IMR-90 (cell line): ENCODE results near the gene GRIK5. TPM values are rescaled to one million over a fixed set of nuclear protein-coding genes. Genes with fewer than 3 reads are reported as not detected.

Experiments used
- ATAC-seq: fragments of 200-7000 bp; cut with Tn5 transposase; 2 replicates; pipeline ENCODE4 v1.9.1; 2020; ENCODE audit warnings: low read depth, mild to moderate bottlenecking, moderate library complexity
- BruUV-seq: library from RNA; stranded (reverse); fragments of 400-500 nt; replicated peaks from 2 replicates; lab custom pipeline; 2021; lab: Mats Ljungman, UMichigan
- CTCF ChIA-PET: fragments of 300-600 bp; formaldehyde crosslinking; extraction: SDS; loops from one replicate; lab custom pipeline; 2021; ENCODE audit warnings: antibody characterized with exemption; lab: Yijun Ruan, JAX
- POLR2A ChIA-PET: fragments of 300-600 bp; sonication (Branson Sonifier 250); formaldehyde crosslinking; loops from one replicate; lab custom pipeline; 2022; ENCODE audit warnings: antibody characterized with exemption; ENCODE audit not compliant: unreplicated experiment; lab: Charles Lee
- DNase-seq: peaks from one replicate; pipeline ENCODE4 v3.0.0; 2013
- H2AFZ ChIP-seq: replicated peaks from 2 replicates; pipeline ENCODE3; 2013; ENCODE audit warnings: low read length, mild to moderate bottlenecking; ENCODE audit not compliant: poor library complexity
- H2AK5ac ChIP-seq: 2 replicates; pipeline ENCODE4 v1.6.1; 2013; ENCODE audit warnings: low read depth, low read length, inconsistent platforms
- H2AK9ac ChIP-seq: replicated peaks from 2 replicates; pipeline ENCODE3; 2013; ENCODE audit warnings: mild to moderate bottlenecking, low read depth, low read length, moderate library complexity; ENCODE audit not compliant: poor library complexity
- H2BK120ac ChIP-seq: 2 replicates; pipeline ENCODE4 v1.6.1; 2013; ENCODE audit warnings: low read depth, low read length, inconsistent platforms
- H2BK15ac ChIP-seq: 3 replicates; pipeline ENCODE4 v1.6.1; 2013; ENCODE audit warnings: low read depth, low read length, inconsistent platforms
- H2BK20ac ChIP-seq: 2 replicates; pipeline ENCODE4 v1.6.1; 2013; ENCODE audit warnings: low read depth, mild to moderate bottlenecking, inconsistent platforms, low read length, moderate library complexity
- H2BK5ac ChIP-seq: 2 replicates; pipeline ENCODE4 v1.6.1; 2013; ENCODE audit warnings: mild to moderate bottlenecking, low read depth, low read length, inconsistent platforms; ENCODE audit not compliant: poor library complexity, severe bottlenecking
- H3K14ac ChIP-seq: replicated peaks from 2 replicates; pipeline ENCODE4 v1.6.1; 2013; ENCODE audit warnings: low read depth, low read length, inconsistent platforms
- H3K18ac ChIP-seq: 2 replicates; pipeline ENCODE4 v1.6.1; 2013; ENCODE audit warnings: low read depth, low read length, control low read depth
- H3K23ac ChIP-seq: 2 replicates; pipeline ENCODE4 v1.6.1; 2013; ENCODE audit warnings: low read depth, low read length, inconsistent platforms
- H3K27ac ChIP-seq: 2 replicates; pipeline ENCODE4 v1.5.1; 2013; ENCODE audit warnings: mild to moderate bottlenecking, control low read depth, low read length; ENCODE audit not compliant: insufficient read depth
- H3K27me3 ChIP-seq: 2 replicates; pipeline ENCODE4 v1.6.1; 2013; ENCODE audit warnings: low read length; ENCODE audit not compliant: control insufficient read depth, insufficient read depth
- H3K36me3 ChIP-seq: 2 replicates; pipeline ENCODE4 v1.6.1; 2013; ENCODE audit warnings: low read length, mixed read lengths; ENCODE audit not compliant: control insufficient read depth, insufficient read depth
- H3K4ac ChIP-seq: 2 replicates; pipeline ENCODE4 v1.6.1; 2013; ENCODE audit warnings: low read depth, low read length, inconsistent platforms
- H3K4me1 ChIP-seq: 2 replicates; pipeline ENCODE4 v1.6.1; 2013; ENCODE audit warnings: low read length, mixed read lengths; ENCODE audit not compliant: control insufficient read depth, insufficient read depth
- H3K4me2 ChIP-seq: 2 replicates; pipeline ENCODE4 v1.6.1; 2013; ENCODE audit warnings: low read depth, mild to moderate bottlenecking, control low read depth, low read length, moderate library complexity
- H3K4me3 ChIP-seq: 2 replicates; pipeline ENCODE4 v1.5.1; 2013; ENCODE audit warnings: low read depth, mild to moderate bottlenecking, control low read depth, low read length, moderate library complexity; ENCODE audit not compliant: insufficient read depth
- H3K56ac ChIP-seq: 2 replicates; pipeline ENCODE4 v1.6.1; 2013; ENCODE audit warnings: low read length, inconsistent platforms; ENCODE audit not compliant: insufficient read depth; ENCODE audit errors: extremely low read depth
- H3K79me1 ChIP-seq, 2 experiments: 2 replicates each; pipeline ENCODE4 v1.6.1; 2013; ENCODE audit warnings: low read length in 2 of 2, inconsistent platforms in 1 of 2, low read depth in 1 of 2
- H3K9ac ChIP-seq: 2 replicates; pipeline ENCODE4 v1.6.1; 2013; ENCODE audit warnings: low read depth, low read length, control low read depth
- H3K9me1 ChIP-seq: 2 replicates; pipeline ENCODE4 v1.6.1; 2013; ENCODE audit warnings: low read length, inconsistent platforms; ENCODE audit not compliant: insufficient read depth
- H3K9me3 ChIP-seq: 2 replicates; pipeline ENCODE4 v1.6.1; 2013; ENCODE audit warnings: low read length; ENCODE audit not compliant: control insufficient read depth, insufficient read depth
- H4K20me1 ChIP-seq: 2 replicates; pipeline ENCODE4 v1.6.1; 2013; ENCODE audit warnings: low read length, inconsistent platforms; ENCODE audit not compliant: insufficient read depth
- H4K5ac ChIP-seq: 2 replicates; pipeline ENCODE4 v1.6.1; 2013; ENCODE audit warnings: mild to moderate bottlenecking, low read depth, low read length, control low read depth
- H4K8ac ChIP-seq, 2 experiments: 2 replicates each; pipeline ENCODE4 v1.6.1; 2013; ENCODE audit warnings: low read depth in 2 of 2, low read length in 2 of 2, control low read depth in 1 of 2, inconsistent platforms in 1 of 2
- H4K91ac ChIP-seq: 2 replicates; pipeline ENCODE4 v1.6.1; 2013; ENCODE audit warnings: low read depth, low read length, inconsistent platforms; ENCODE audit not compliant: insufficient read depth
- BHLHE40 ChIP-seq: fragments of 150-350 bp; IDR thresholded peaks from 2 replicates; pipeline ENCODE4 v1.6.1; 2016; ENCODE audit warnings: mild to moderate bottlenecking, low read depth, low read length
- CEBPB ChIP-seq: IDR thresholded peaks from 2 replicates; pipeline ENCODE4 v1.6.1; 2012; ENCODE audit warnings: low read depth, low read length, improper control_type of control experiment
- CHD1 ChIP-seq: IDR thresholded peaks from 2 replicates; pipeline ENCODE4 v1.6.1; 2012; ENCODE audit warnings: low read depth, low read length, improper control_type of control experiment
- CTCF ChIP-seq: conservative IDR thresholded peaks from 2 replicates; pipeline ENCODE4 v1.5.1; 2012; ENCODE audit warnings: mild to moderate bottlenecking, low read depth, low read length, improper control_type of control experiment
- ELK1 ChIP-seq: fragments of 150-350 bp; IDR thresholded peaks from 2 replicates; pipeline ENCODE4 v1.6.1; 2016; ENCODE audit warnings: low read depth, mild to moderate bottlenecking, low read length, moderate library complexity, borderline replicate concordance
- FOS ChIP-seq: fragments of 150-350 bp; IDR thresholded peaks from 2 replicates; pipeline ENCODE4 v1.6.1; 2016; ENCODE audit warnings: low read depth, low read length
- MAFK ChIP-seq: IDR thresholded peaks from 2 replicates; pipeline ENCODE4 v1.6.1; 2012; ENCODE audit warnings: low read depth, low read length, improper control_type of control experiment
- MAZ ChIP-seq: IDR thresholded peaks from 2 replicates; pipeline ENCODE4 v1.6.1; 2012; ENCODE audit warnings: low read depth, mild to moderate bottlenecking, low read length, improper control_type of control experiment, moderate library complexity, borderline replicate concordance
- RAD21 ChIP-seq: IDR thresholded peaks from 2 replicates; pipeline ENCODE4 v1.6.1; 2012; ENCODE audit warnings: low read length, improper control_type of control experiment
- RCOR1 ChIP-seq: IDR thresholded peaks from 2 replicates; pipeline ENCODE4 v1.6.1; 2012; ENCODE audit warnings: mild to moderate bottlenecking, low read length, improper control_type of control experiment; ENCODE audit not compliant: insufficient replicate concordance
- RFX5 ChIP-seq: IDR thresholded peaks from 2 replicates; pipeline ENCODE4 v1.8.0; 2012; ENCODE audit warnings: low read depth, mild to moderate bottlenecking, low read length, moderate library complexity
- USF2 ChIP-seq: fragments of 150-350 bp; IDR thresholded peaks from 2 replicates; pipeline ENCODE4 v1.6.1; 2017; ENCODE audit warnings: mild to moderate bottlenecking, antibody characterized with exemption, low read length, low read depth
- WGBS, 2 experiments: methylation state at CpG; one replicate each; pipeline versions ENCODE4 v1.1.5 to v1.1.7; 2013; ENCODE audit warnings: missing lambda C conversion rate in 2 of 2; ENCODE audit not compliant: insufficient read length in 1 of 2; ENCODE audit errors: extremely low coverage in 2 of 2; 5-methylcytosine and 5-hydroxymethylcytosine counted together
- dilution Hi-C: fragments of 300-500 bp; cut with HindIII; formaldehyde crosslinking; loops from one replicate; pipeline ENCODE4 v1.14.3; 2018; ENCODE audit warnings: low sequenced_read_pairs; ENCODE audit not compliant: unreplicated experiment
- in situ Hi-C: fragments of 300-500 bp; cut with MboI; formaldehyde crosslinking; loops from 3 replicates; pipeline ENCODE4 v1.14.3; 2019; ENCODE audit warnings: low sequenced_read_pairs, inconsistent platforms, mixed read lengths
- intact Hi-C: fragments of 100-400 bp; cut with micrococcal nuclease; formaldehyde crosslinking; loops from 2 replicates; pipeline ENCODE4 v1.10.0; 2022
- polyA plus RNA-seq, 3 experiments: library from polyadenylated mRNA; depleted of rRNA; stranded (reverse); fragments of >200 nt; gene quantifications; 2 replicates each; pipeline ENCODE4 v1.2.3, GENCODE V29; 2012; ENCODE audit warnings: low replicate concordance in 1 of 3
- total RNA-seq: library from RNA; depleted of rRNA; stranded (reverse); fragments of >200 nt; gene quantifications from 2 replicates; pipeline ENCODE4 v1.2.3, GENCODE V29; 2012

The GRIK5 gene
- total and polyA plus RNA-seq, 2 of the 4 experiments (the other 2 are of a cell fraction), result 0.10 TPM; not detected in 1

DNA sequence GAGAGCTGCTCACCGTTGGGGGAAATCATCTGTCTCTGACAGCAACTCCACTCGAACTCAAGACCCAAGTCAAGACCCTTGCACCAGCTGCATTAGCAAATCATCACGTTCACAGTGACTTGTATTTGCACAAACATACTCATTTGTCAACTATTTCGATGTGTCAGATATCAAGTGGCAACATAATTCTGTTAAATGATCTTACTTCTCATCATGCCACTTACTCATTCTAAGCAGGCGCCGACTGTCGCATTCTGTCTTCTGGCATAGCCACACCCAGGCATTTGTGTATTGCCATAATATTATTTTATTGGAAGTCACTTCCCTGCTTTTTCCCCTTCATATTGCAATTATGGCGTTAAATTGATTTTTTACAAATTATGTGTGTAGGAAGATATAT, 53.0 kb downstream of the GRIK5 start:
- H2AK9ac ChIP-seq, result no peak overlapping the region
- H3K36me3 ChIP-seq, result no peaks in the 10 kb centered on the region
- H3K9me1 ChIP-seq, result no peaks in the 10 kb centered on the region
- H3K27me3 ChIP-seq, result peaks cover 5% of the 10 kb centered on the region; the same call in 1 of the 2 replicates
- BruUV-seq, result no TSS peak
- no peaks in the 10 kb centered on the region for H4K20me1 ChIP-seq
- no peaks in the 10 kb centered on the region for H3K9me3 ChIP-seq
- H2BK15ac ChIP-seq, result no peak overlapping the region
- in situ Hi-C loops, result no loop called here
- H3K4me1 ChIP-seq, result peaks cover 4% of the 10 kb centered on the region
- H3K23ac ChIP-seq, result no peak overlapping the region
- no peak overlapping the region for H3K56ac ChIP-seq
- no peak for ATAC-seq
- no peak overlapping the region for H4K5ac ChIP-seq
- H3K79me1 ChIP-seq, result no peaks in the 10 kb centered on the region
- no peak overlapping the region for H2AK5ac ChIP-seq
- H2BK5ac ChIP-seq, result no peak overlapping the region
- H3K9ac ChIP-seq, result no peak overlapping the region
- no peak overlapping the region for H3K4ac ChIP-seq
- H2BK120ac ChIP-seq, result no peak overlapping the region
- DNase-seq, result no peak
- POLR2A ChIA-PET, result no interaction called here
- H3K18ac ChIP-seq, result no peak overlapping the region
- H3K14ac ChIP-seq, result no peak overlapping the region
- no peak for TF ChIP-seq RCOR1
- TF ChIP-seq RFX5, result no peak
- TF ChIP-seq ELK1, result no peak
- no peak for TF ChIP-seq CTCF
- no peak for TF ChIP-seq CEBPB
- TF ChIP-seq BHLHE40, result no peak
- TF ChIP-seq FOS, result no peak
- no peak for TF ChIP-seq MAZ
- TF ChIP-seq CHD1, result no peak
- no peak for TF ChIP-seq RAD21
- no peak for TF ChIP-seq MAFK
- no peak for TF ChIP-seq USF2
- H4K8ac ChIP-seq, result no peak overlapping the region
- no peak overlapping the region for H3K4me3 ChIP-seq
- dilution Hi-C loops, result no loop called here
- no peak overlapping the region for H2AFZ ChIP-seq
- no peak overlapping the region for H3K27ac ChIP-seq
- no peak overlapping the region for H4K91ac ChIP-seq
- H2BK20ac ChIP-seq, result no peak overlapping the region
- H3K4me2 ChIP-seq, result no peak overlapping the region
- WGBS, 2 experiments, result 32% methylated on average over 3 of the region's 8 CpGs; no CpG with 5 or more reads in 1 of the 2 experiments
- intact Hi-C loops, result no loop called here
- CTCF ChIA-PET, result interaction anchor here (0.6 kb wide), 1 partner anchor 10 kb away, joined by 4 read pairs; no protein-coding TSS in a partner anchor
